ENCODE results near the gene SPATA31C1.
"Not testable (repeated sequence)": the region's sequence is repeated elsewhere in the genome, so short reads cannot be mapped to it uniquely, and the experiment has no call there.

The SPATA31C1 gene

GRCh38 chr9:87894998-87895625, 22.6 kb upstream of the SPATA31C1 start:
- Histone ChIP-seq H3K79me1 (replicated peaks; ENCODE audit: low read length, poor library complexity, severe bottlenecking) (no peaks in the 10 kb centered on the region), H3K4me1 (ENCODE audit: control insufficient read depth, insufficient read depth, low read depth, low read length) (no peaks in the 10 kb centered on the region), H3K9me3 (ENCODE audit: control insufficient read depth, low read length) (no peaks in the 10 kb centered on the region), H3K27ac (ENCODE audit: low read length, poor library complexity, severe bottlenecking) (no peak overlapping the region), H2BK5ac (ENCODE audit: low read depth, low read length, poor library complexity, severe bottlenecking) (no peak overlapping the region), H3K23ac (ENCODE audit: low read length in 2 of 2) (no peak overlapping the region), H3K4me2 (ENCODE audit: low read length, poor library complexity, severe bottlenecking) (no peak overlapping the region), H3K27me3 (ENCODE audit: control insufficient read depth in 1 of 2, insufficient read depth in 1 of 2, low read length in 2 of 2) (no peaks in the 10 kb centered on the region), H4K91ac (ENCODE audit: low read length) (no peak overlapping the region), H4K8ac (ENCODE audit: low read length) (no peak overlapping the region), H2AK5ac (ENCODE audit: low read length, severe bottlenecking) (no peak overlapping the region), H3K18ac (ENCODE audit: low read depth in 1 of 2, low read length in 2 of 2) (no peak overlapping the region), H3K4me3 (ENCODE audit: insufficient read depth in 1 of 2, low read depth in 1 of 2, low read length in 2 of 2) (no peak overlapping the region), H2BK120ac (ENCODE audit: low read depth, low read length) (no peak overlapping the region), H3K36me3 (ENCODE audit: control insufficient read depth in 1 of 2, insufficient read depth in 2 of 2, low read depth in 1 of 2, low read length in 2 of 2) (no peaks in the 10 kb centered on the region), H3K4ac (ENCODE audit: low read depth in 1 of 2, low read length in 2 of 2) (no peak overlapping the region), H2BK15ac (ENCODE audit: low read depth, poor library complexity, severe bottlenecking) (no peak overlapping the region), H3K9ac (ENCODE audit: low read length) (no peak overlapping the region), H3K14ac (ENCODE audit: low read length in 2 of 2) (no peak overlapping the region), H2AFZ (ENCODE audit: low read depth, low read length) (no peak overlapping the region), H2BK12ac (ENCODE audit: low read length in 2 of 2) (no peak overlapping the region)
- no peak for DNase-seq
- WGBS = 92% methylated on average over 3 of the region's 4 CpGs

- Histone ChIP-seq H2BK120ac (ENCODE audit: low read depth, low read length) (no peak overlapping the region), H3K9ac (ENCODE audit: low read length) (no peak overlapping the region), H3K4ac (ENCODE audit: low read depth in 1 of 2, low read length in 2 of 2) (no peak overlapping the region), H3K18ac (ENCODE audit: low read depth in 1 of 2, low read length in 2 of 2) (no peak overlapping the region), H3K23ac (ENCODE audit: low read length in 2 of 2) (no peak overlapping the region), H2AFZ (ENCODE audit: low read depth, low read length) (no peak overlapping the region), H3K9me3 (ENCODE audit: control insufficient read depth, low read length) (peaks cover 1% of the 10 kb centered on the region), H3K14ac (ENCODE audit: low read length in 2 of 2) (no peak overlapping the region), H3K4me1 (ENCODE audit: control insufficient read depth, insufficient read depth, low read depth, low read length) (no peaks in the 10 kb centered on the region), H3K27ac (ENCODE audit: low read length, poor library complexity, severe bottlenecking) (no peak overlapping the region), H4K91ac (ENCODE audit: low read length) (no peak overlapping the region), H3K27me3 (ENCODE audit: control insufficient read depth in 1 of 2, insufficient read depth in 1 of 2, low read length in 2 of 2) (no peaks in the 10 kb centered on the region), H3K36me3 (ENCODE audit: control insufficient read depth in 1 of 2, insufficient read depth in 2 of 2, low read depth in 1 of 2, low read length in 2 of 2) (no peaks in the 10 kb centered on the region), H4K8ac (ENCODE audit: low read length) (no peak overlapping the region), H3K79me1 (replicated peaks; ENCODE audit: low read length, poor library complexity, severe bottlenecking) (no peaks in the 10 kb centered on the region), H3K4me2 (ENCODE audit: low read length, poor library complexity, severe bottlenecking) (no peak overlapping the region), H2BK15ac (ENCODE audit: low read depth, poor library complexity, severe bottlenecking) (no peak overlapping the region), H3K4me3 (ENCODE audit: insufficient read depth in 1 of 2, low read depth in 1 of 2, low read length in 2 of 2) (no peak overlapping the region), H2BK12ac (ENCODE audit: low read length in 2 of 2) (no peak overlapping the region), H2AK5ac (ENCODE audit: low read length, severe bottlenecking) (no peak overlapping the region), H2BK5ac (ENCODE audit: low read depth, low read length, poor library complexity, severe bottlenecking) (no peak overlapping the region)
- no peak for DNase-seq
Measured at GRCh38 chr9:87896891-87897290, 20.9 kb upstream of the SPATA31C1 start.

- Histone ChIP-seq H3K27me3 (ENCODE audit: control insufficient read depth in 1 of 2, insufficient read depth in 1 of 2, low read length in 2 of 2) (no peaks in the 10 kb centered on the region), H3K4ac (ENCODE audit: low read depth in 1 of 2, low read length in 2 of 2) (no peak overlapping the region), H2BK15ac (ENCODE audit: low read depth, poor library complexity, severe bottlenecking) (no peak overlapping the region), H3K79me1 (replicated peaks; ENCODE audit: low read length, poor library complexity, severe bottlenecking) (no peaks in the 10 kb centered on the region), H2AFZ (ENCODE audit: low read depth, low read length) (no peak overlapping the region), H3K9ac (ENCODE audit: low read length) (no peak overlapping the region), H3K4me3 (ENCODE audit: insufficient read depth in 1 of 2, low read depth in 1 of 2, low read length in 2 of 2) (no peak overlapping the region), H4K91ac (ENCODE audit: low read length) (no peak overlapping the region), H3K27ac (ENCODE audit: low read length, poor library complexity, severe bottlenecking) (no peak overlapping the region), H2BK120ac (ENCODE audit: low read depth, low read length) (no peak overlapping the region), H3K18ac (ENCODE audit: low read depth in 1 of 2, low read length in 2 of 2) (no peak overlapping the region), H3K4me2 (ENCODE audit: low read length, poor library complexity, severe bottlenecking) (no peak overlapping the region), H3K9me3 (ENCODE audit: control insufficient read depth, low read length) (peaks cover 4% of the 10 kb centered on the region), H4K8ac (ENCODE audit: low read length) (no peak overlapping the region), H2BK12ac (ENCODE audit: low read length in 2 of 2) (no peak overlapping the region), H3K4me1 (ENCODE audit: control insufficient read depth, insufficient read depth, low read depth, low read length) (no peaks in the 10 kb centered on the region), H3K14ac (ENCODE audit: low read length in 2 of 2) (no peak overlapping the region), H3K23ac (ENCODE audit: low read length in 2 of 2) (no peak overlapping the region), H2AK5ac (ENCODE audit: low read length, severe bottlenecking) (no peak overlapping the region), H3K36me3 (ENCODE audit: control insufficient read depth in 1 of 2, insufficient read depth in 2 of 2, low read depth in 1 of 2, low read length in 2 of 2) (no peaks in the 10 kb centered on the region), H2BK5ac (ENCODE audit: low read depth, low read length, poor library complexity, severe bottlenecking) (no peak overlapping the region)
- DNase-seq = peak; percentile 27
Measured at GRCh38 chr9:87898151-87898550, 19.6 kb upstream of the SPATA31C1 start.

GRCh38 chr9:87902371-87902770, 15.4 kb upstream of the SPATA31C1 start:
- H3K14ac ChIP-seq (ENCODE audit: low read length in 2 of 2); H3K36me3 ChIP-seq (ENCODE audit: control insufficient read depth in 1 of 2, insufficient read depth in 2 of 2, low read depth in 1 of 2, low read length in 2 of 2); DNase-seq; H2BK120ac ChIP-seq (ENCODE audit: low read depth, low read length); H2BK12ac ChIP-seq (ENCODE audit: low read length in 2 of 2); H2BK15ac ChIP-seq (ENCODE audit: low read depth, poor library complexity, severe bottlenecking); H3K4me3 ChIP-seq (ENCODE audit: insufficient read depth in 1 of 2, low read depth in 1 of 2, low read length in 2 of 2); H2AFZ ChIP-seq (ENCODE audit: low read depth, low read length); H3K4me2 ChIP-seq (ENCODE audit: low read length, poor library complexity, severe bottlenecking); H4K91ac ChIP-seq (ENCODE audit: low read length); H3K9ac ChIP-seq (ENCODE audit: low read length); H3K4me1 ChIP-seq (ENCODE audit: control insufficient read depth, insufficient read depth, low read depth, low read length); H3K27ac ChIP-seq (ENCODE audit: low read length, poor library complexity, severe bottlenecking); H4K8ac ChIP-seq (ENCODE audit: low read length); H3K79me1 ChIP-seq (replicated peaks; ENCODE audit: low read length, poor library complexity, severe bottlenecking); H3K27me3 ChIP-seq (ENCODE audit: control insufficient read depth in 1 of 2, insufficient read depth in 1 of 2, low read length in 2 of 2); H3K9me3 ChIP-seq (ENCODE audit: control insufficient read depth, low read length); H3K23ac ChIP-seq (ENCODE audit: low read length in 2 of 2); H3K18ac ChIP-seq (ENCODE audit: low read depth in 1 of 2, low read length in 2 of 2); H2BK5ac ChIP-seq (ENCODE audit: low read depth, low read length, poor library complexity, severe bottlenecking); H2AK5ac ChIP-seq (ENCODE audit: low read length, severe bottlenecking); H3K4ac ChIP-seq (ENCODE audit: low read depth in 1 of 2, low read length in 2 of 2): not testable (repeated sequence)
- WGBS = 76% methylated on average over 11 of the region's 11 CpGs
